T-helper 2 cell treated with Interferon-gamma antibody and Interleukin-4, amounts not matched to agents 100 ng/mL and 5 ng/mL, for 36 hours (primary cell): ENCODE results near the gene ELAVL3. TPM values are rescaled to one million over a fixed set of nuclear protein-coding genes. Genes with fewer than 3 reads are reported as not detected.
"Not testable (repeated sequence)": the region's sequence is repeated elsewhere in the genome, so short reads cannot be mapped to it uniquely, and the experiment has no call there.

Source experiments
- intact Hi-C: fragments of 100-400 bp; cut with micrococcal nuclease; formaldehyde crosslinking; loops from one replicate; pipeline ENCODE4 v1.15.1; 2023
- total RNA-seq: library from RNA; stranded (reverse); gene quantifications from 2 replicates; pipeline ENCODE4 v1.2.3, GENCODE V29; 2022

The ELAVL3 gene
- total RNA-seq, 1 donor from 2014 or later: 0.32 TPM

DNA sequence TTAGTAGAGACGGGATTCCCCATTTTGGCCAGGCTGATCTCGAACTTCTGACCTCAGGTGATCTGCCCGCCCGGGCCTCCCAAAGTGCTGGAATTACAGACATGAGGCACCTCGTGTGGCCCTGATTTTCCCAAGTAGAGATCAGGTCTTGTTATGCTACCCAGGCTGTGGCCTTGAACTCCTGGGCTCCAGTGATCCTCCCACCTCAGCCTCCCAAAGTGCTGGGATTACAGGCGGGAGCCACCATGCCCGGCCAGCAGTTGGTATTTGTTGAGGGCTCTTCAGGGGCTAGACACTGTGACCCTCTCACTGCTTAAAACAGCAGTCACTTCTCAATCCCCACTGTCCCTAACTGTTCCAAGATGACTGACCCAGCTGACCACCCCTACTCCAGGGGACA, 8.5 kb upstream of the ELAVL3 start:
- intact Hi-C loops: no loop called here

- intact Hi-C loops: no loop called here
Measured at GRCh38 chr19:11486661-11487503, 6.0 kb upstream of the ELAVL3 start.

DNA sequence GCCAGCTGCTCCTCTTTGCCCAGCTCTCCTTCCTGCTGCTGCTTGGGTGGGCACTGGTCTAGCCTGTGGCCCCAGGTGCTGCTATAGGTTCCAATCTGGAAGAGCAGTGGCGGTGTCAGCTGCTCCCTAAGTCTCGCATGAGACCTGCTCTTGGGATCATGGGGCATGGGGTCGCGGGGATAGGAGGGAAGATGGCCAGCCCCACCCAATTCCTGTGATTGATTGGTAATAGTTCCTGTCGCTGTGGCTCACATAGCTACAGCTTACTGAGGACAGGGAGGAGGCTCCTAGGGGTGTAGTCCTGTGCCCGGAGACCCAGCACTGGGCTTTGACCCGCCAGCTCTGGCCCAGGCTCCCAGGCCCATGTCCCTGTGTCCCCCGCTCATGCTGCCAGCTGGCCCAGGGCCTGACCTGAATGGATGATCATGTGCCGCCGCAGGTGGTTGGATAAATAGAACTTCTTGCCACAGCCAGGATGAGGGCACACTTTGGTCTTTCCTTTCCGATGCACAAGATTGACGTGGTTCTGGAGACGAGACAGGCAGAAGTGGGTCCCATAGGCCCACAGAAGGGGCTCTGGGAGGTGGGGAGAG, 4.5 kb upstream of the ELAVL3 start:
- intact Hi-C loops: no loop called here

DNA sequence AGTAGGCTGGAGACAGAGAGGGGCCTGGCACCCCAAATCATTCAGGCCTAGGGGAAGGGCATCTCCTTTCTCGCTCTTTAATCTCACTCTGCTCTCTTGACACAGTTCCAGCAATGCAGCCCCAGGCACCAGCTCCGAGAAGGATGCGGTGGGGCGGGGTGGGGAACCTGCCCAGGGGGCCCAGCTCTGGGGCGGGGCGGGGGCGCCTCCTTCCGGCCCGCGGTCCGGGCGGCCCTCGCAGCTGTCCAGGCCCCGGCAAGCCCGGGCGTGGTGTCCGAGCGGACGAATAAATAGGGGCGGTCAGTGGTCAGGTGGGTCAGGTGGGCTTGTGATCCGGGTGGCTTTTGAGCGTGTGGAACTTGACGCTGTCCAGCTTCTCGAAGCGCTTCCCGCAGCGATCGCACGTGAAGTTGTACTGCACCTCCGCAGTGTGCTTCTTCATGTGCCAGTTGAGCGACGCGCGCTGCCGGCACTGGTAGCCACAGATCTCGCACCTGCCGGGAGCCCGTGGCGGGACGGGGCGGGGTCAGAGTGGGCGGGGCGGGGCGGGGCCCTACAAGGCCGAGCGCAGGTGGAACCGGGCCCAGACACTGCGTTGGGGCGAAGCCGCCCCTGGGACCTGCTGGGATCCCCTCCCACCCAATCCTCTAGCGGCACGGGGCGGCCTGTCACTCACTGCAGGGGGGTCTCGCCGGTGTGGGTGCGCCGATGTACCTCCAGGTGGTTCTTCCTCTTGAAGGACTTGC, 2.7 kb upstream of the ELAVL3 start:
- intact Hi-C loops: loop anchor here (5.0 kb wide), 1 partner anchor 104 kb away; no protein-coding TSS in a partner anchor

GRCh38 chr19:11482384-11483050, 1.7 kb upstream of the ELAVL3 start:
- intact Hi-C loops: loop anchor here (1.0 to 5.0 kb wide), 6 partner anchors 23 to 189 kb away; partner anchors contain the start of genes ODAD3, PRKCSH and ZNF653

DNA sequence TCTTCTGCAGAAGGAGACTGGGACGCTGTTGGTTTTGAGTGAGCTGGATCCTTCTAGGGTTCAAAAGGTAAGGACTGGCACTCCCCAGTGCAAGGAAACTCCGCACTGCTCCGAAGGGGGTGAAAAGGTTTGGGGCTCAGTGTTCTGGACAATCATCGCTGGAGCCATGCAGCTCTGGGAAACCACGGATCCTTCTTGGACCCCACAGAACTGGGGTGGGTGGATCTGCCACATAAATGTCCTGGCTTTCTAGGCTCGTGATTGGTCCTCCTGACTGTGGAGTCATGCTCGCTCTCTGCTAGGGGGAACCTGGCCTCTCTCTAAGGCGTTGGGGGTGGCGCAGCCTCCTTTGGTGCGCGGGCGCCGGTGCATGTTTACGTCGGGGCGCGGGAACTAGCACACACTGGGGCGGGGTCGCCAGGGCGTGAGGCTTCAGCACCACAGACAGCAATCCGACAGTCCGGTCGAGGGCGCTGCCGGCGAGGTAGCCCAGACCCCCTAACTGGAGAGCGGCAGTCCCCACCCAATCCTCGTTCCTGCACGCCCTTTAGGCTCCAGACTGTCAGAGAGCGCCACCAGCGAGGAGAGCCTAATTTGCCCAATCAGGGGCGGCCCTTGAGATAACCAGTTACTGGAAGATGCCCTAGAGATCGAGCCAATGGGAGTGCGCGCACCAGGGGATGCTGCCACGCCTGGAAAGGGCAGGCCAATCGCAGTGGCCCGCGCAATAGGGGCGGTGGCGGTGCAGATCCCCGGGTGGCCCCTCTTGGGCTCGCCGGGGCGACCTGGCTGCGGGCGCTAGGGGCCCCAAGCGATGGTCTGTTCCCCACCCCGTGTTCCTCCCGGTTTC, 913 bp upstream of the ELAVL3 start:
- intact Hi-C loops: loop anchor here (1.0 to 5.0 kb wide), 6 partner anchors 24 to 188 kb away; partner anchors contain the start of genes ODAD3, PRKCSH and ZNF653

GRCh38 chr19:11479898-11480714, 740 bp downstream of the ELAVL3 start:
- intact Hi-C loops: loop anchor here (5.0 kb wide), 1 partner anchor 107 kb away; no protein-coding TSS in a partner anchor

DNA sequence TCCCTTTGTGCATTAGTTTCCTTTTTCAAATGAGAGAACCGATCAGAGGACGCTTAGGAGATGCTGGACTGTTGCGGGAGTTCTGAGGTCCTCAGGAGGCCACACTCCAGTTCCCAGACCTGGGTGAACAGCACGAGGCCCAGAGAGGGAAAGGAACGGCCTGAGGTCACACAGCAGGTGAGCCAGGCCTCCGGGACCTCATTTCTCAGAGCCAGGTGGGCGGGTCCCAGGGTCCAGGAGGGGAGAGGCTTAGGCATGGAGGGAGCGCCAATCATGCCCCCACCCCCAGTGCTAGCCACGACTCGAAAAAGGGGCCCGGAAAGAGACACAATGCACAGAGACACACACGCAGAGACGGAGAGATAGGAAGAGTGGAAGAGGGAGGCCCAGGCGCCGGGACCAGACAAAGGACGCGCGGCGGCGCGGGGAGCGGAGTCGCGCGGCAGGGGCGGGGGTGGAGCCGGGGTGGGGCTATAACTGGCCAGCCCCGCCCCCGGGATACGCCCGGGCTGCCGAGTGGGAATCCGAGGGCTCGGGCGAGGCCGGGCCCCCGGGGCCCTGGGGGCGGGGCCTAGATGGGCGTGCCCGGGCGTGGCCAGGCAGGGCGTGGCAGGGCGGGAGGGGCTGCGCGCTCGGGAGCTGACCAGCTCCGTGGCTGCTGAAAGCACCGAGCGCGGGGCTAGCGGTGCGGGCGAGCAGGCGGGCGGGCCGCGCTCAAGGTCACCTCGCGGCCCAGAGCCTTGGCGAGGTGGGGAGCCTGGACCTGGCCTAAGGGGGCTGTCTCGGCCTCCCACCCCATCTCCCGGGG, 1.6 kb downstream of the ELAVL3 start:
- intact Hi-C loops: no loop called here

GRCh38 chr19:11478167-11479089, 2.4 kb downstream of the ELAVL3 start:
- intact Hi-C loops: no loop called here

- intact Hi-C loops: no loop called here
Measured at GRCh38 chr19:11475861-11476260, 5.0 kb downstream of the ELAVL3 start.

GRCh38 chr19:11475343-11475742, 5.5 kb downstream of the ELAVL3 start:
- intact Hi-C loops: not testable (repeated sequence)

DNA sequence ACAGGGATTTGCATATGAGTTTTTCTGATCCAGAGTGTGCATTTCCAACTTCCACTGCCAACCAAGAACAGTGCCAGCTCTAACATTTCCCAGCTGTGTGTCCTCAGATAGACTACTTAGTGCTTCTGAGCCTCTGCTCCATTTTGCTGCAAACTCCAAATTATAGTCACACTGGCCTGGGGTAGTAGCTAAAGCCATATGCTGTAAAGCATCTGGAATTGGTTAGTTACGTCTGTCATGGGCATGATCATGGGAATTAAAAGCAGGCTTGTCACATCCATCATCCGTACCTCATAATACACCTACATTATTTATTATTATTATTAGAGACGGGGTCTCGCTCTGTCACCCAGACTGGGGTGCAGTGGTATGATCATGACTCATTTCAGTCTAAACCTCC, 7.1 kb downstream of the ELAVL3 start:
- intact Hi-C loops: no loop called here

- intact Hi-C loops: not testable (repeated sequence)
Measured at GRCh38 chr19:11468266-11468845, 12.5 kb downstream of the ELAVL3 start.

GRCh38 chr19:11465600-11465999, 15.2 kb downstream of the ELAVL3 start:
- intact Hi-C loops: no loop called here

DNA sequence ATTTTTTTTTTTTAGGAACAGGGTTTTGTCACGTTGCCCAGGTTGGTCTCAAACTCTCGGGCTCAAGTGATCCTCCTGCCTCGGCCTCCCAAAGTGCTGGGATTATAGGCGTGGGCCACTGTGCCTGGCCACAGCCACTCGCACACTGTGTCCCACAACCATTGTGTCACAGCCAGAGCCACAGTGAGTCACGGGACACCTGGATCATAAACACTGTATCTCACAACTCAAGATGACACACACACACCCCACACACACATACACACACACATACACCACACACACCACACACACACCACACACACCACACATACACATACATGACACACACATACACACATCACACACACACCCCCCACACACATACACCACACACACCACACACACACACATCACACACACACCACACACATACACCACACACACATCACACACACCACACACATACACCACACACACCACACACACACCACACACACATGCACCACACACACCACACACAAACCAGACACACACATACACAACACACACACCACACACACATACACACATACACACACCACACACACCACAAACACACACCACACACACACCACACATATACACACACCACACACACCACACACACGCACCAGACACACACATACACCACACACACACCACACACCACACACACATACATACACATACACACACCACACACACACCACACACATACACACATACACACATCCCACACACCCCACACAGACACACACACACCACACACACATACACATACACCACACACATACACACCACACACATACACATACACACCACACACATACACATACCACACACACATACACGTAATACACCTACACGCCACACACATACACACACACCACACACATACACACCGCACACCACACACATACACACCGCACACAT, 16.2 kb downstream of the ELAVL3 start:
- intact Hi-C loops: no loop called here

GRCh38 chr19:11463391-11463790, 17.5 kb downstream of the ELAVL3 start:
- intact Hi-C loops: no loop called here
